Panc1 (cell line): ENCODE data around the gene ZNF165. TPM values are rescaled to one million over a fixed set of nuclear protein-coding genes. Genes with fewer than 3 reads are reported as not detected.

Experiments used
- ATAC-seq: fragments of 200-7000 bp; cut with Tn5 transposase; 2 replicates; pipeline ENCODE4 v1.9.1; 2020; ENCODE audit warnings: mild to moderate bottlenecking, moderate library complexity
- BruUV-seq: library from RNA; stranded (reverse); fragments of 400-500 nt; replicated peaks from 2 replicates; lab custom pipeline; 2021; lab: Mats Ljungman, UMichigan
- CTCF ChIA-PET: fragments of 300-600 bp; sonication (Branson Sonifier 250); formaldehyde crosslinking; loops from one replicate; lab custom pipeline; 2022; ENCODE audit warnings: antibody characterized with exemption; lab: Charles Lee
- POLR2A ChIA-PET: fragments of 300-600 bp; sonication (Branson Sonifier 250); formaldehyde crosslinking; loops from one replicate; lab custom pipeline; 2022; ENCODE audit warnings: antibody characterized with exemption; lab: Charles Lee
- DNase-seq: peaks from one replicate; pipeline ENCODE4 v3.0.0-alpha.2; 2010; ENCODE audit warnings: low read depth, low spot score
- H3K27ac ChIP-seq: 2 replicates; pipeline ENCODE4 v1.5.1; 2011; ENCODE audit warnings: mild to moderate bottlenecking, low read length, inconsistent platforms
- H3K27me3 ChIP-seq: fragments of 200-500 bp; sonication (Bioruptor generic); 2 replicates; pipeline ENCODE4 v1.6.0; 2014; ENCODE audit warnings: low read length, inconsistent platforms; ENCODE audit not compliant: control insufficient read depth, insufficient read depth
- H3K36me3 ChIP-seq: fragments of 200-500 bp; sonication (Bioruptor generic); 2 replicates; pipeline ENCODE4 v1.5.1; 2014; ENCODE audit warnings: inconsistent platforms, mild to moderate bottlenecking, low read length, moderate library complexity; ENCODE audit not compliant: control insufficient read depth, insufficient read depth
- H3K4me1 ChIP-seq: 2 replicates; pipeline ENCODE4 v1.5.1; 2011; ENCODE audit warnings: inconsistent platforms, mild to moderate bottlenecking, low read length, moderate library complexity; ENCODE audit not compliant: control insufficient read depth, insufficient read depth
- H3K4me3 ChIP-seq, 2 experiments: 2 replicates each; pipeline ENCODE4 v1.5.1; 2011 to 2012; ENCODE audit warnings: low read depth in 2 of 2, low read length in 2 of 2, mild to moderate bottlenecking in 2 of 2, inconsistent platforms in 1 of 2, moderate library complexity in 1 of 2
- H3K9me3 ChIP-seq: fragments of 200-500 bp; sonication (Bioruptor generic); 2 replicates; pipeline ENCODE4 v1.5.1; 2014; ENCODE audit warnings: low read depth, mild to moderate bottlenecking, inconsistent platforms, low read length, moderate library complexity; ENCODE audit not compliant: control insufficient read depth, insufficient read depth
- CTCF ChIP-seq: fragments of 450-650 bp; IDR thresholded peaks from 2 replicates; pipeline ENCODE4 v1.5.1; 2017; ENCODE audit warnings: mild to moderate bottlenecking
- POLR2AphosphoS5 ChIP-seq: IDR thresholded peaks from 2 replicates; pipeline ENCODE4 v1.6.1; 2012; ENCODE audit warnings: mild to moderate bottlenecking, low read depth, low read length, moderate library complexity
- REST ChIP-seq, 2 experiments: IDR thresholded peaks; 2 replicates each; pipeline ENCODE4 v1.6.1; 2011 to 2012; ENCODE audit warnings: low read depth in 2 of 2, control low read depth in 1 of 2, low read length in 1 of 2, mild to moderate bottlenecking in 1 of 2, moderate library complexity in 1 of 2; ENCODE audit not compliant: insufficient read depth in 1 of 2
- SIN3A ChIP-seq: IDR thresholded peaks from 2 replicates; pipeline ENCODE4 v1.6.1; 2012; ENCODE audit warnings: low read depth, mild to moderate bottlenecking, low read length, moderate library complexity, borderline replicate concordance; ENCODE audit not compliant: insufficient read depth
- TCF7L2 ChIP-seq: IDR thresholded peaks from 2 replicates; pipeline ENCODE4 v1.6.1; 2011; ENCODE audit warnings: mild to moderate bottlenecking, low read depth, low read length, inconsistent platforms
- in situ Hi-C: cut with HindIII; loops from 2 replicates; pipeline ENCODE4 v1.10.0; 2016; ENCODE audit warnings: low sequenced_read_pairs, low pct_unique_long_range_greater_than_20kb
- intact Hi-C: fragments of 100-400 bp; cut with micrococcal nuclease; formaldehyde crosslinking; loops from one replicate; pipeline ENCODE4 v1.10.0; 2022; ENCODE audit not compliant: unreplicated experiment
- total RNA-seq: library from RNA; stranded (reverse); gene quantifications from one replicate; pipeline ENCODE4 v1.2.1, GENCODE V29; 2021; ENCODE audit not compliant: unreplicated experiment

Gene ZNF165
- total RNA-seq, 1 experiment from 2014 or later, result 4.2 TPM

GRCh38 chr6:28125401-28125800, 45.0 kb downstream of the ZNF165 start:
- Histone ChIP-seq H3K36me3 (peaks cover 35% of the 10 kb centered on the region), H3K27ac (peak overlapping the region; percentile 81; the same call in 1 of the 2 replicates), H3K4me1 (peaks cover 15% of the 10 kb centered on the region; the same call in 1 of the 2 replicates), H3K9me3 (no peaks in the 10 kb centered on the region), H3K4me3 (peak overlapping the region; percentile 70 to 87), H3K27me3 (no peaks in the 10 kb centered on the region)
- ATAC-seq (no peak), DNase-seq (no peak)
- ChIA-PET POLR2A (no interaction called here), CTCF (no interaction called here)
- in situ Hi-C loops, result no loop called here
- no TSS peak for BruUV-seq
- TF ChIP-seq POLR2AphosphoS5 (no peak), SIN3A (no peak), REST (IDR thresholded peaks at IDR 0.05; ENCODE audit: insufficient read depth in 1 of 2, low read depth in 2 of 2, low read length in 1 of 2) (no peak), CTCF (no peak), TCF7L2 (no peak)
- intact Hi-C loops, result no loop called here

DNA sequence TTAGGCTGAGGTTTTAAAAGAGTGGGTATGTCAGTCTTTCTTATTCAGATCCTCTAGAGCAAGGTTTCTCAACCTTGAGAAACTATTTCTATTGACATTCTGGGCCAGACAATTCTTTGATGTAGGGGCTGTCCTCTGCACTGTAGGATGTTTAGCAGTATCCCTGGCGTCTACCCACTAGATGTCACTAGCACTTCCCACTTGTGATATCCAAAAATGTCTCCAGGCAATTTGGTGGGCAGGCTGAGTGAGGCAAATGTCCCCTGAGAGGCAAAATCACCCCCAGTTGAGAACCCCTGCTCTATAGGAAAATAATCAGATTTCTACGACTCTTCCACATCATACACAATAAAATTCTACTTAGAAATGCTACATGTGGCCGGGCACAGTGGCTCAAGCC, 53.6 kb downstream of the ZNF165 start:
- no peaks in the 10 kb centered on the region for H3K27me3 ChIP-seq
- no TSS peak for BruUV-seq

More for the DNA sequence above, 53.6 kb downstream of the ZNF165 start:
- in situ Hi-C loops (no loop called here), intact Hi-C loops (no loop called here)
- Histone ChIP-seq H3K27ac (no peak overlapping the region), H3K36me3 (peaks cover 11% of the 10 kb centered on the region), H3K4me3 (no peak overlapping the region), H3K4me1 (peaks cover 24% of the 10 kb centered on the region), H3K9me3 (no peaks in the 10 kb centered on the region)
- TF ChIP-seq TCF7L2 (peak; percentile 41; the same call in 1 of the 2 replicates), REST (IDR thresholded peaks at IDR 0.05; ENCODE audit: insufficient read depth in 1 of 2, low read depth in 2 of 2, low read length in 1 of 2) (no peak), POLR2AphosphoS5 (no peak; the same call in 1 of the 2 replicates), SIN3A (no peak), CTCF (peak; percentile 78)
- ChIA-PET POLR2A (no interaction called here), CTCF (no interaction called here)
- ATAC-seq (0 out of 2 replicates have a peak, but pooled peaks have one; percentile 29), DNase-seq (peak; percentile 32)
